Measurements from ENCODE around the gene SHKBP1.

- TF ChIP-seq CTCF (IDR thresholded peaks at IDR 0.05; ENCODE audit: low read depth, low read length, poor library complexity, severe bottlenecking) (no peak), EZH2phosphoT487 (IDR thresholded peaks at IDR 0.05; ENCODE audit: borderline replicate concordance, low read length) (no peak)
Measured at GRCh38 chr19:40594657-40595091, 18.0 kb downstream of the SHKBP1 start.

Data from DOHH2 (cell line).